Measurements from ENCODE around the gene DNMBP.
A peak's percentile ranks its signal among the peaks of the same experiment; 100 is the strongest.

DNMBP gene

DNA sequence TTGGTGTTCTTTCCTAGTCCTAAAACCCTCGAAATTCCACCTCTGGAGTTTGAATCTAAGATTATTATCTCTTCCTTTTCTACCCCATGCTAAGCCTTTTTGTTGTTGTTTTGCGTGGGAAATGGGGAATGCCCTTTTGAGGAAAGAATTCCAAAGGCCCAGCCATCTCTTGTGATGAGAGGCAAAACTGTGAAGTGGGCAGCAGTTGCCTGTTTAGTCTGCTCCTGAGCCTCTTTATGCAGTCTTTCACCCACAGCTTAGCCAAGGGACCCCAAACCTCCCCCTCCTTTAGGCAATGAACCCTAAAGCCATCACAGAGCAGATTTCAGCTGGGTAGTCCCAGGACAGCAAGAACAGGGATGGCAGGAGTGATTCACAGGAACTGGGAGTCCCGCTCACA is 95.5 kb downstream of the DNMBP start:
- Histone ChIP-seq H4K8ac (ENCODE audit: low read length) (peak overlapping the region; percentile 71), H3K4ac (ENCODE audit: low read depth in 1 of 2, low read length in 2 of 2) (peak overlapping the region in 1 of 2 experiments; percentile 51), H3K4me3 (ENCODE audit: insufficient read depth in 1 of 2, low read depth in 1 of 2, low read length in 2 of 2) (no peak overlapping the region), H3K18ac (ENCODE audit: low read depth in 1 of 2, low read length in 2 of 2) (peak overlapping the region; percentile 5 to 40), H3K9me3 (ENCODE audit: control insufficient read depth, low read length) (no peaks in the 10 kb centered on the region), H2BK5ac (ENCODE audit: low read depth, low read length, poor library complexity, severe bottlenecking) (no peak overlapping the region), H3K14ac (ENCODE audit: low read length in 2 of 2) (no peak overlapping the region), H3K79me1 (replicated peaks; ENCODE audit: low read length, poor library complexity, severe bottlenecking) (peaks cover 31% of the 10 kb centered on the region), H3K9ac (ENCODE audit: low read length) (peak overlapping the region; percentile 5), H3K4me2 (ENCODE audit: low read length, poor library complexity, severe bottlenecking) (peak overlapping the region; percentile 3), H2BK12ac (ENCODE audit: low read length in 2 of 2) (no peak overlapping the region), H3K4me1 (ENCODE audit: control insufficient read depth, insufficient read depth, low read depth, low read length) (peaks cover 11% of the 10 kb centered on the region), H2BK120ac (ENCODE audit: low read depth, low read length) (no peak overlapping the region), H3K36me3 (ENCODE audit: control insufficient read depth in 1 of 2, insufficient read depth in 2 of 2, low read depth in 1 of 2, low read length in 2 of 2) (peaks cover 8 to 37% of the 10 kb centered on the region in 2 experiments), H3K23ac (ENCODE audit: low read length in 2 of 2) (no peak overlapping the region), H3K27me3 (ENCODE audit: control insufficient read depth in 1 of 2, insufficient read depth in 1 of 2, low read length in 2 of 2) (no peaks in the 10 kb centered on the region), H4K91ac (ENCODE audit: low read length) (no peak overlapping the region), H2BK15ac (ENCODE audit: low read depth, poor library complexity, severe bottlenecking) (no peak overlapping the region), H2AFZ (ENCODE audit: low read depth, low read length) (no peak overlapping the region), H3K27ac (ENCODE audit: low read length, poor library complexity, severe bottlenecking) (no peak overlapping the region), H2AK5ac (ENCODE audit: low read length, severe bottlenecking) (peak overlapping the region; percentile 78)
- DNase-seq, result peak; percentile 55
- WGBS, result 40% methylated on average over 1 of the region's 3 CpGs

DNA sequence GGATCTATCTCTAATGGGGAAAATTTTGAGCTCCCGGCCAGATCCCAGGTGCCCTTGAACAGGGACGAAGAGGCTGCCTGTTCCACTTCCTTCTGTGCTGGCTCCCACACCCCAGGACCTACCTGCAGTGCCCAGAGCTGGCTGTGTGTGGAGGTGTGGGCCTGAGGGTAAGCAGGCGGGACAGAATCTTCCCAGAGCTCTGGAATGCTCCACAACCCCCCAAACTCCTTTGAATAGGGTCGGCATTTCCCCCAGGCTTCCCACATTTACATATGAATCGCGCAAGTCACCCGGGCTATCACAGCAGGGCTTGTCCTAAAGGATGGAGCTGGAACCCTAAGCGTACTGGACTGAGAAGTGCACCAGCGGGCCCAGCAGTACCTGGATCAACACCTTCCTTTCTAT is 95.9 kb downstream of the DNMBP start:
- peak overlapping the region; percentile 11 for H4K91ac ChIP-seq (ENCODE audit: low read length)
- H3K14ac ChIP-seq (ENCODE audit: low read length in 2 of 2), result peak overlapping the region in 1 of 2 experiments; percentile 66
- H3K18ac ChIP-seq (ENCODE audit: low read depth in 1 of 2, low read length in 2 of 2), result peak overlapping the region; percentile 40 to 67
- peak overlapping the region; percentile 40 to 84 for H3K4ac ChIP-seq (ENCODE audit: low read depth in 1 of 2, low read length in 2 of 2)
- WGBS, result 32% methylated on average over 9 of the region's 9 CpGs
- peak overlapping the region; percentile 63 for H2AK5ac ChIP-seq (ENCODE audit: low read length, severe bottlenecking)
- H3K23ac ChIP-seq (ENCODE audit: low read length in 2 of 2), result peak overlapping the region in 1 of 2 experiments; percentile 3
- H3K9ac ChIP-seq (ENCODE audit: low read length), result peak overlapping the region; percentile 25
- H3K27ac ChIP-seq (ENCODE audit: low read length, poor library complexity, severe bottlenecking), result peak overlapping the region; percentile 21
- peaks cover 8 to 36% of the 10 kb centered on the region in 2 experiments for H3K36me3 ChIP-seq (ENCODE audit: control insufficient read depth in 1 of 2, insufficient read depth in 2 of 2, low read depth in 1 of 2, low read length in 2 of 2)
- peaks cover 34% of the 10 kb centered on the region for H3K79me1 ChIP-seq (replicated peaks; ENCODE audit: low read length, poor library complexity, severe bottlenecking)
- H2BK12ac ChIP-seq (ENCODE audit: low read length in 2 of 2), result peak overlapping the region in 1 of 2 experiments; percentile 84
- no peaks in the 10 kb centered on the region for H3K9me3 ChIP-seq (ENCODE audit: control insufficient read depth, low read length)
- peak overlapping the region; percentile 3 for H3K4me2 ChIP-seq (ENCODE audit: low read length, poor library complexity, severe bottlenecking)
- no peaks in the 10 kb centered on the region for H3K27me3 ChIP-seq (ENCODE audit: control insufficient read depth in 1 of 2, insufficient read depth in 1 of 2, low read length in 2 of 2)
- H2BK5ac ChIP-seq (ENCODE audit: low read depth, low read length, poor library complexity, severe bottlenecking), result no peak overlapping the region
- no peak overlapping the region for H3K4me3 ChIP-seq (ENCODE audit: insufficient read depth in 1 of 2, low read depth in 1 of 2, low read length in 2 of 2)
- DNase-seq, result no peak
- H2BK120ac ChIP-seq (ENCODE audit: low read depth, low read length), result no peak overlapping the region
- H3K4me1 ChIP-seq (ENCODE audit: control insufficient read depth, insufficient read depth, low read depth, low read length), result peaks cover 11% of the 10 kb centered on the region
- H2AFZ ChIP-seq (ENCODE audit: low read depth, low read length), result no peak overlapping the region
- H4K8ac ChIP-seq (ENCODE audit: low read length), result peak overlapping the region; percentile 96
- peak overlapping the region; percentile 65 for H2BK15ac ChIP-seq (ENCODE audit: low read depth, poor library complexity, severe bottlenecking)

DNA sequence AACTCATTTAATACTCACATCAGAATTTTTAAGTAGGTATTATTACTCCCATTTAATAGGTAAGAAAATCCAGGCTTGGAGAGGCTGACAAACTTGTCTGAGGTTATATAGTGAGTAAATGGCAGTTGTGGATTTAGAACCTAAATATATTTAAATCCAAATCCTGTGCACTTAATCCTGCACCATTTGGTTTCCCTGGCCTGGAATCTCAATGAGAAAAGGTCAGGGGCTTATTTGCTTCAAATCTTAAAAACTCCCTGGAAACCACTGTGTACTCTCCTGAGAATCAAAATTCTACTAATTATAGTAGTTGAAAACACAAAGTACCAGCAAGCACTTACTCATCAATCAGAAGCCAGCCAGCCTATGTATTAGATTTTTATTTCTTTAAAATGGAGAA is 97.7 kb downstream of the DNMBP start:
- H2AK5ac ChIP-seq (ENCODE audit: low read length, severe bottlenecking), result no peak overlapping the region
- no peak overlapping the region for H3K23ac ChIP-seq (ENCODE audit: low read length in 2 of 2)
- H3K14ac ChIP-seq (ENCODE audit: low read length in 2 of 2), result no peak overlapping the region
- DNase-seq, result no peak
- H4K91ac ChIP-seq (ENCODE audit: low read length), result no peak overlapping the region
- H3K36me3 ChIP-seq (ENCODE audit: control insufficient read depth in 1 of 2, insufficient read depth in 2 of 2, low read depth in 1 of 2, low read length in 2 of 2), result peaks cover 17 to 51% of the 10 kb centered on the region in 2 experiments
- no peak overlapping the region for H3K27ac ChIP-seq (ENCODE audit: low read length, poor library complexity, severe bottlenecking)
- no peak overlapping the region for H2BK15ac ChIP-seq (ENCODE audit: low read depth, poor library complexity, severe bottlenecking)
- H2BK12ac ChIP-seq (ENCODE audit: low read length in 2 of 2), result no peak overlapping the region
- no peak overlapping the region for H3K18ac ChIP-seq (ENCODE audit: low read depth in 1 of 2, low read length in 2 of 2)
- H3K4me1 ChIP-seq (ENCODE audit: control insufficient read depth, insufficient read depth, low read depth, low read length), result peaks cover 15% of the 10 kb centered on the region
- H2AFZ ChIP-seq (ENCODE audit: low read depth, low read length), result no peak overlapping the region
- H3K79me1 ChIP-seq (replicated peaks; ENCODE audit: low read length, poor library complexity, severe bottlenecking), result peaks cover 43% of the 10 kb centered on the region
- no peak overlapping the region for H2BK120ac ChIP-seq (ENCODE audit: low read depth, low read length)
- H3K9me3 ChIP-seq (ENCODE audit: control insufficient read depth, low read length), result no peaks in the 10 kb centered on the region
- H3K27me3 ChIP-seq (ENCODE audit: control insufficient read depth in 1 of 2, insufficient read depth in 1 of 2, low read length in 2 of 2), result no peaks in the 10 kb centered on the region
- H3K4me3 ChIP-seq (ENCODE audit: insufficient read depth in 1 of 2, low read depth in 1 of 2, low read length in 2 of 2), result no peak overlapping the region
- no peak overlapping the region for H3K4ac ChIP-seq (ENCODE audit: low read depth in 1 of 2, low read length in 2 of 2)
- no peak overlapping the region for H4K8ac ChIP-seq (ENCODE audit: low read length)
- no peak overlapping the region for H3K4me2 ChIP-seq (ENCODE audit: low read length, poor library complexity, severe bottlenecking)
- H3K9ac ChIP-seq (ENCODE audit: low read length), result peak overlapping the region; percentile 76
- no peak overlapping the region for H2BK5ac ChIP-seq (ENCODE audit: low read depth, low read length, poor library complexity, severe bottlenecking)

DNA sequence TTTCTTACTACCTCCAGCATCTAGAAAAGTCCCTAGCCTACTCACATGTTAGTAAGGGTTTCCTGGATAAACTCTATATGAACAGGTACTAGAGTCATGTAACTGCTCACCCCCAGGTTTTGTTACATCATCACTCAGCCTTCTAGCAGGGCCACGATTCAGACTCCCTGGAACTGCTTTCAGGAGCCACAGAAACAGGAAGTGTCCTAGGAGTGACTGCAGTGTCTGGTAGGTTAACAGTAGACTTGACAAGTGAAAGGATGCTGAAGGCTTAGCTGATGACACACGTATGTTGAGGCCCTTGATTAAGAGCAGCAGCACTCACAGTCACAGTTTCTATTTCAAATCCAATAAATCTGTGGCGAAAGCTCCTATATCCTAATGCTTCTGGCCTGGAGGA is 101.2 kb downstream of the DNMBP start:
- no peak overlapping the region for H3K23ac ChIP-seq (ENCODE audit: low read length in 2 of 2)
- H4K8ac ChIP-seq (ENCODE audit: low read length), result no peak overlapping the region
- H4K91ac ChIP-seq (ENCODE audit: low read length), result no peak overlapping the region
- H2AK5ac ChIP-seq (ENCODE audit: low read length, severe bottlenecking), result no peak overlapping the region
- H3K79me1 ChIP-seq (replicated peaks; ENCODE audit: low read length, poor library complexity, severe bottlenecking), result peaks cover 39% of the 10 kb centered on the region
- H2BK5ac ChIP-seq (ENCODE audit: low read depth, low read length, poor library complexity, severe bottlenecking), result no peak overlapping the region
- DNase-seq, result peak; percentile 20
- no peak overlapping the region for H3K4ac ChIP-seq (ENCODE audit: low read depth in 1 of 2, low read length in 2 of 2)
- no peak overlapping the region for H3K4me2 ChIP-seq (ENCODE audit: low read length, poor library complexity, severe bottlenecking)
- no peak overlapping the region for H3K27ac ChIP-seq (ENCODE audit: low read length, poor library complexity, severe bottlenecking)
- WGBS, result 84% methylated on average over 3 of the region's 3 CpGs
- H2AFZ ChIP-seq (ENCODE audit: low read depth, low read length), result no peak overlapping the region
- no peaks in the 10 kb centered on the region for H3K27me3 ChIP-seq (ENCODE audit: control insufficient read depth in 1 of 2, insufficient read depth in 1 of 2, low read length in 2 of 2)
- H3K14ac ChIP-seq (ENCODE audit: low read length in 2 of 2), result no peak overlapping the region
- H3K18ac ChIP-seq (ENCODE audit: low read depth in 1 of 2, low read length in 2 of 2), result peak overlapping the region in 1 of 2 experiments; percentile 57
- H3K9me3 ChIP-seq (ENCODE audit: control insufficient read depth, low read length), result no peaks in the 10 kb centered on the region
- H3K4me3 ChIP-seq (ENCODE audit: insufficient read depth in 1 of 2, low read depth in 1 of 2, low read length in 2 of 2), result no peak overlapping the region
- H2BK12ac ChIP-seq (ENCODE audit: low read length in 2 of 2), result no peak overlapping the region
- H2BK15ac ChIP-seq (ENCODE audit: low read depth, poor library complexity, severe bottlenecking), result no peak overlapping the region
- H2BK120ac ChIP-seq (ENCODE audit: low read depth, low read length), result no peak overlapping the region
- H3K9ac ChIP-seq (ENCODE audit: low read length), result no peak overlapping the region
- peaks cover 35 to 56% of the 10 kb centered on the region in 2 experiments for H3K36me3 ChIP-seq (ENCODE audit: control insufficient read depth in 1 of 2, insufficient read depth in 2 of 2, low read depth in 1 of 2, low read length in 2 of 2)
- peaks cover 15% of the 10 kb centered on the region for H3K4me1 ChIP-seq (ENCODE audit: control insufficient read depth, insufficient read depth, low read depth, low read length)

Data from mesenchymal stem cell (in vitro differentiated cells and primary cell).